GM12864 (cell line): ENCODE results near the gene SLC16A8.

Experiments
- DNase-seq: peaks from one replicate; pipeline ENCODE4 v3.0.0-alpha.2; 2011; ENCODE audit warnings: low read depth
- H3K4me3 ChIP-seq: 2 replicates; pipeline ENCODE4 v1.5.1; 2011; ENCODE audit warnings: mild to moderate bottlenecking, low read depth, low read length, control low read depth
- TF ChIP-seq, protein P1 (sequence below): IDR thresholded peaks from 2 replicates; pipeline ENCODE4 v1.5.1; 2011; ENCODE audit warnings: low read depth, mild to moderate bottlenecking, moderate library complexity, low read length, control low read depth, inconsistent platforms; ENCODE audit errors: missing control alignments

SLC16A8 gene

DNA sequence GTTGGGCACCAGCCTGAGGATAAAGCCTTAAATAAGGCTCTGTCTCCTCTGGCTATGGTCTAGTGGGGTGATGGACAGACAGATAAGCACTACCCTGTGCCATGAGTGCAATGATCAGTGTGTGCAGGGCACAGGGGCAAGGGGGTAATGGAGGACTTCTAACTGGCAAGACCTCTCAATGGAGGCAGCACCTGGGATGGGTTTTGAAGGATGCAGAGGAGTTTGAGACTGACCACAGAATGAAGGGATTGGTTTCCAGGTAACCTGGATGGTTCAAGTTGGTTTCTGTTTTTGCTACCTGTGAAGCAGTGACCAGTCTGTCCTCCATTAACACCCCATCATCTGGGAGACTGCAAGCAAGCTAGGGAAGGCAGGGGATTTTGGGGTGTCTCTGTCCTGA is 54.6 kb downstream of the SLC16A8 start:
- TF ChIP-seq, protein P1, sequence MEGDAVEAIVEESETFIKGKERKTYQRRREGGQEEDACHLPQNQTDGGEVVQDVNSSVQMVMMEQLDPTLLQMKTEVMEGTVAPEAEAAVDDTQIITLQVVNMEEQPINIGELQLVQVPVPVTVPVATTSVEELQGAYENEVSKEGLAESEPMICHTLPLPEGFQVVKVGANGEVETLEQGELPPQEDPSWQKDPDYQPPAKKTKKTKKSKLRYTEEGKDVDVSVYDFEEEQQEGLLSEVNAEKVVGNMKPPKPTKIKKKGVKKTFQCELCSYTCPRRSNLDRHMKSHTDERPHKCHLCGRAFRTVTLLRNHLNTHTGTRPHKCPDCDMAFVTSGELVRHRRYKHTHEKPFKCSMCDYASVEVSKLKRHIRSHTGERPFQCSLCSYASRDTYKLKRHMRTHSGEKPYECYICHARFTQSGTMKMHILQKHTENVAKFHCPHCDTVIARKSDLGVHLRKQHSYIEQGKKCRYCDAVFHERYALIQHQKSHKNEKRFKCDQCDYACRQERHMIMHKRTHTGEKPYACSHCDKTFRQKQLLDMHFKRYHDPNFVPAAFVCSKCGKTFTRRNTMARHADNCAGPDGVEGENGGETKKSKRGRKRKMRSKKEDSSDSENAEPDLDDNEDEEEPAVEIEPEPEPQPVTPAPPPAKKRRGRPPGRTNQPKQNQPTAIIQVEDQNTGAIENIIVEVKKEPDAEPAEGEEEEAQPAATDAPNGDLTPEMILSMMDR = no peak
- no peak overlapping the region for H3K4me3 ChIP-seq
- no peak for DNase-seq

DNA sequence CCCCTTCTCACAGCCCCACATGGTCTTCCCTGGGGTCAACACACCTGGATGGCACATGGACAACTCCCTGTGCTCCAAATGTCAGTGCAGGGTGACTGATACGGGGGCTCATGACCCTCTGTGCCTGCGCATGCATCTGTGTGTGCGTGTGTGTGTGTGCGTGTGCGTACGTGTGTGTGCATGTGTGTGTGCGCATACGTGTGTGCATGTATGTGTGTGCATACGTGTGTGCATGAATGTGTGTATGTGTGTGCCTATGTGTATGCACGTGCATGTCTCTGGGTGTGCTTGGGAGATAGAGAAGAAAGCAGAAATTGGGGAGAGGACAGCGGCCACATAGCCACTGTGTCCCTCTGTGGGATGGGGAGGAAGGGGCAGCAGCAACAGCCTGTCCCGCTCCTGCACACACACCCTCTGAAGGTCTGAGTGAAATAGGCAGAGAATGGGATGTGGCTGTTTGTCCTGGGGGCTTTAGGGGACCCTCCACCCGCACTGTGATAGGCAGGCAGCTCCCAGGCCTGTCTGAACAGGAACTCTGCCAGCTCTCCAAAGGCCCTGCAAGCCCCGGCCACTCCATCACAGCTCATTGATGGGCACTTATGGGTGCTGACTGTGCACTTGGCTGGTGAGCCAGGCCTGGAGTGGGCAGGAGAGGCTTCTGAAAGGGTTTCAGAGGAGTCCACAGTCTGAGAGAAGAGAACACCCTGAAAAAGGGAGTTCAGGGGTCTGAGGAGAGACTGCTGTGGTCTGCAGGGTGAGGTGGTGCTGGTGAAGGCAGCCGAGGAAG is 55.4 kb downstream of the SLC16A8 start:
- DNase-seq = no peak
- H3K4me3 ChIP-seq = no peak overlapping the region

More for the DNA sequence above, 55.4 kb downstream of the SLC16A8 start:
- TF ChIP-seq, protein P1 = no peak
